Measurements from ENCODE around the gene PACRGL.
A peak's percentile ranks its signal among the peaks of the same experiment; 100 is the strongest.
"Not testable (repeated sequence)": the region's sequence is repeated elsewhere in the genome, so short reads cannot be mapped to it uniquely, and the experiment has no call there.

Gene PACRGL

DNA sequence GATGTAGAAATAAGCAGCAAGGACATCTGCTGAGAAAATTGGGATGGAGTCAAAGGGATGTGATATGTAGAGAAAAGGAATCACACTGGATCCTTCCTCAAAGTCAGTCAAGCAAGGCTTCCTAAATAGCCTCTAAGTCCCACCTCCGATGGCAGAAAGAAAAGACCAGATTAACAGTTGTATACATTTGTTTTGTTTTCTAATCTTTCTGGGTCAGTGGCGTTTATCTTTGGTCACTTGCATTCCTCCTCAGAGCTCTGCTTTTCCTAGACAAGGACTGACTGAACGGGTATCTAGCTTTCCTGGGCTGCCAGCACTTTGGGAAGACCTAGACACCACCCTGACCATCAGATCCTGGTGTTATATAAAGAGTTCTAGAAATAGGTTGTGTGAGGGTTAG is 23.2 kb downstream of the PACRGL start:
- DNase-seq (ENCODE audit: low read depth, low spot score): no peak

DNA sequence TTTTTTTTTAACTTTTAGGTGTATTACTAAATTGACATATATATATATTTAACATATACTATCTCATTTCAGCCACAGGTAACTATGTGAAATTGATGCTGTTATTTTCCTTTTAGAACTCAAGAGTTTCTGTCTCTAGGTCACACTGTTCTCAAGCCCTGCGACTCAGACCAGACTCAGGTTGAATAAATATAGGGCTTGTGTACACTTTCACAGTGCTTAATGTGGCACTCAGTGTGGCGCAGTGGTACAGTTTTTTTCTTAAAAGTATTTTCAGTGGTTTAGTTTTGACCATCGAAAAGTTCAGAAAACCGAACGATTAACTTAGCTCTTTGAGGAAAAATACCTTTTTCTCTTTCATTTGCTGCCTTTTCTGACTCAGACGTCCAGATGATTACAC is 24.7 kb downstream of the PACRGL start:
- no peak for DNase-seq (ENCODE audit: low read depth, low spot score)

DNA sequence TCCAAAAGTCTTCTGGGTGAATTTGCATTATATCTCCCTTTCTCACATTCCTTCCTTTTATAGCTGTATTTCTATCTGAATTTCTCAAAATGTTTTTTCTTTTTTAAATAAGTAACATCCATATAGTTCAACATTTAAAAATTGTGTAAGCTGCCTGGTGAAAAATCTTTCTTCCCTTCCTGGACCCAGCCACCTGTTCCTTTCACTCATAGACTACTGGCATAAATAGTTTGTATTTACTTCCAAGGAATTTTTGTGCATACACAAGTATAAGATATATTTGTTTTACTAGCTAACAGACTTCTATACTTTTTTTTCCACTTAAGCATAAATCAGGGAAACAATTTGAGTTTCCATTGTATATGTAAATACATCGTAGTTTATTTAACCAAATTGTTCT is 35.7 kb downstream of the PACRGL start:
- DNase-seq (ENCODE audit: low read depth, low spot score): no peak

DNA sequence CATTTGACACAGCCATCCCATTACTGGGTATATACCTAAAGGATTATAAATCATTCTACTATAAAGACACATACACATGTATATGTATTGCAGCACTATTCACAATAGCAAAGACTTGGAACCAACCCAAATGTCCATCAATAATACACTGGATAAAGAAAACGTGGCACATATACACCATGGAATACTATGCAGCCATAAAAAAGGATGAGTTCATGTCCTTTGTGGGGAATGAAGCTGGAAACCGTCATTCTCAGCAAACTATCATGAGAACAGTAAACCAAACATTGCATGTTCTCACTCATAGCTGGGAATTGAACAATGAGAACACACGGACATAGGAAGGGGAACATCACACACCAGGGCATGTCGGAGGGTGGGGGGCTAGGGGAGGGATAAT is 45.7 kb downstream of the PACRGL start:
- not testable (repeated sequence) for DNase-seq (ENCODE audit: low read depth, low spot score)

DNA sequence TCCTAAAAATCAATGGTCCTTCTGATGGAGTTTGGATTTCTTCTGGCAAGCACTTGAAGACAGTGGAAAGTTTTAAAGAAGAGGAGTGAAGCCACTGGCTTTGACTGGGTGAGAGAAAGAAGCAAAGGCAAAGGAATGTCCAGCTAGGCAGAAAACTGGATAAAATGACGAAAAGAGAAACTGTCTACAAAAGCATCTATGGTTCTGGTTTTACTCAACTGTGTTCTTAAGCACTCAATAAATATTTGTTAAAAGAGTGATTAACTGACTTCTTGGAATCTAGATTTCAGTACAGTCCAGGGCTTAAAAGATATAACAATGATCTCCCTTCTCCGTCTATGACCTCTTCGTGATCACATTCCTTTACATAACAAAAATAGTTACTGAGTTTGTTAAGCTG is 52.4 kb downstream of the PACRGL start:
- DNase-seq (ENCODE audit: low read depth, low spot score): no peak

DNA sequence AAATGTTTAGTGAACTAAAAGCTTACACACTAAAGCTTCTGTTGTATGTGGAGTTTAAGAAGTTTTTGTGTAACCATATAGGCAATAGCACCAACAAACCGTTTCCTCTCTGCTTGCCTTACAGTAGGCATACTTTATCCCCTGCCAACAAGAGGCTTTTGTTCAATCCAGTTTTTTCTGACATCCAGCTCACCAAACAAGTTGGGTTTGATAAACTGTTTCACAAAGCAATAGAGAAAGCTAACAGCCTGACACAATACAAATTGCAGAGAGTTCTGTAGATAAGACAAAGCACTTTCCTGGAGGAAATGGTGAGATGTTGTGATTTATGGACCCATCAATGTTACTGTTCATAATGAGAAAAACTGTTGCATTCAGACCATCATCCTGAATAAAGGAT is 53.8 kb downstream of the PACRGL start:
- DNase-seq (ENCODE audit: low read depth, low spot score): no peak

DNA sequence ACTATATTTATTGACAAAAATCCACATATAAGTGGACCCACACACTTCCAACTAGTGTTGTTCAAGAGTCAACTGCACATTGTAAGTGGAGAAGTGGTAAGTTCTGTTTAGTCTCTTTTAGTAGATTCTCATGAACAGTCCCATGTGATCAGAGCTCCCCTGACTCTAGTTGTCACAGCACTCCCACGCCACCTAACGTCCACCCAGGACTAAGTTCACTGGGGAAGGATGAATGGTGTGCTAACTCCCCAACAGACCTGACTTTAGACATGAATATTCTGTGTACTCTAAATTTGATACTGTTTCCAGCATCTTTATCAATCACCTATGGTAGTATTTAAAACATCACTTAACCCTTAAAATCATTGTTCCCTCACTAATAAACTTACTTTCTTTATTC is 59.8 kb downstream of the PACRGL start:
- no peak for DNase-seq (ENCODE audit: low read depth, low spot score)

DNA sequence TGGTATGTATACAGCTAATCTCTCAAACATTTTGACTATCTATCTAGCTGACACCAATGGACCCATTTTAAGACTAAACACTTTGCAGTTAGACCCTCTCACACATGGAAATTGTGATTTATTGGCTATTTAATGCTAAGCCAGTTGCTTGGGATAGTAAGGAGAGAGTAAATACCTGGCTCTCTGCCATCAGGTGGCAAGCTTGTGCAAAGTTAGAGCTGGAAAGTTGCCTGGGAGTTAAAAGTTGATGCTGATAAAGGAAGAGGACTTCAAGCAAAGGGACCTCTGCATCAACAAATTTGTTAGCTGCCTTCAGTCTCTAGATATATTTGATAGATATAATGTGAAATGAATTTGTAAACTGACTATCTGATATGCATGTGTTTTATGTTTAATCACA is 61.1 kb downstream of the PACRGL start:
- DNase-seq (ENCODE audit: low read depth, low spot score): no peak

DNA sequence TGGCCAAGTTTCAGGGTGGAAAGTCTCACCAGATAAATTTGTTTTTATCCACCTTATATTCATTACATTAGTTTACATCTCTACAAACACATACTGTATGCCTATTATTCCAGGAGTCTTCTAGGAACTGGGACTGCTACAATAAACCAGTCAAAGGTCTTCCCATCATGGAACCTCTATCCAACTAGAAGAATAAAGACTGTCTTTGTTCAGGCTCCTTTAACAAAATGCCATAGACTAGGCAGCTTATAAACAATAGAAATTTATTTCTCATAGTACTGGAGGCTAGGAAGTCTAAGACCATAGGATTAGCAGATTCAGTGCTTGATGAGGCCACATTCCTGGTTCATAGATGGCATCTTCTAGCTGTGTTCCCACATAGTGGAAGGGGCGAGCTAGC is 61.6 kb downstream of the PACRGL start:
- DNase-seq (ENCODE audit: low read depth, low spot score): no peak

DNA sequence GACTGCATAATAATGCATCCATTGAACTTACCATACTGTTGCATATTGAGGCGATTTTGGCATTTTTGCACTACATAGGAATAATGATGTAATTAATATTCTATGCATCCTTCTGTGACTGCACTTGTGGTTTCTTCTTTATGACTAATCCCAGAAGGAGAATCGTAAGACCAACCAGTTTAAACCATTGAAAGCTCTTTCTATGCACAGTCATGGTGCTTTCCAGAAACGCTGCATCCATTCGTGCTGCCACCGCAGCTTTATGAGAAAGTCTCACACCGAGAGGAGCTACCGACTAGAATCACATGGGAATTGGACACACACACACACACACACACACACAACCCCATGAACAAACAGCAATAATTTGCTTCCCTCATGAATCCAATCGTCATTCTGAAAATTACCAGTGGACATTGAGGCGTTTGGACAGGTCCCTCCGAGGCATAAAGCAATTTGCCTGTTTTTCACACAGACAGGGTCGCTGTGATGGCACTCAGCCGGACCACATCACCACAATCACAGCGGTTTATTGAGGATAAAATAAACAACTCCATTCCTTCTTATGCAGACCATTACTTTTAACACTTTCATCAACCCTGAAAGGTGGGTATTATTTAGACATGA is 64.2 kb downstream of the PACRGL start:
- DNase-seq (ENCODE audit: low read depth, low spot score): no peak

DNA sequence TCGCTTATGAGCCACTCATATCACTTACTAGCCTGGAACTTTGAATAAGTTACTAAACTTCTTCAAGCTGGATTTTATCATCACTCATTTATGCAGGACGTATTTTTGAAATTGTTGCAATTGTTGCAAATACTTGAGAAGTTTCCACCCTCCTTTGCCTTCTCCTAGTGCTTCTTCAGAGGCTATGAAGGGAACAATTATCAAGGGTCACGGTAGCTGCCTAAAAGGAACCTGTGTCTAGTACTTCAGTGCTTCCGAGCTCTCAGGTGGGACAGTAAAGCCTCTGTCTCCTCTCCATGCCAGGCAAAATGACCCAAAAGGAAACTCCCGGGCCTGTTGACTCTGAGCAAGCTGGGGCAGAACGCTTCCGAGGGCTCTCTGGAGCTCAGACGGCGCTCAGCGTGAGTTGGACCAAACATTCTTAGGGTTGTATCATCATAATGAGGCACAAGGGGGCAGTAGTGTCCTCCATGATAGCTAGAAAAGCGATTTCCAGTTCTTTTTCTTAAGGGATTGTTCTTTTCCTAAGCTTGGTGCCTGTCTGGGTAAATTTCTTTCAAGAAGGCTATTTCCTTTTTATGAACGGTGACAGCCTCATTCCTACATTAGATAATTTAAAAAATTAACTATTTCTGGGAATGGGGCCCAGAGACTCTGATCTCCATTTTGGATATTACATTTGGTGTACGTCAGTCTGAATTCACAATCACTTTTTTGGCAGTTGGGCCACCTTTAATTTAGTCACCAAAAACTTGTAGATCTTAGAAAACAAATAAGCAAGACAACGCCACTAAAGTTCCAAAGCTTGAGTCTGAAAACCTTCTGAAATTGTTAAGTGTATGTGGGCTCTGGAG is 73.1 kb downstream of the PACRGL start:
- DNase-seq (ENCODE audit: low read depth, low spot score): peak; percentile 40

DNA sequence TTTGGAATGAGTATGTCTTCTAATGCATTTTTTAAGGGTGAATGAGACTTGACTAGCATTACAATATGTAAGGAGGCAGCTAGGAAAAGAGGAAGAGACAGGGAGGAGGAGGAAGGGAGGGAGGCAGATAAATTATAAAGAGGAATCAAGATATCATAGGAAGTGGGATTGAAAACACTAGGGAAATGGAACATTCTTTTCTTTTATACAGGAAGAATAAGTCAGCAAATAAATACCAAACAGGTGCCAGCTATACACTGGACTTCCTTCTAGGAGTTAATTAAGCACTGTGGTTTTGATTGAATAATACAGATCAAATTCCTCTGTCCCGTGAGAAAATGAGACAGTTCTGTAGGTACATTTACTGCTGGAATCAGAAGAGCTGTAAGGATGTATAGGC is 78.6 kb downstream of the PACRGL start:
- DNase-seq (ENCODE audit: low read depth, low spot score): no peak

DNA sequence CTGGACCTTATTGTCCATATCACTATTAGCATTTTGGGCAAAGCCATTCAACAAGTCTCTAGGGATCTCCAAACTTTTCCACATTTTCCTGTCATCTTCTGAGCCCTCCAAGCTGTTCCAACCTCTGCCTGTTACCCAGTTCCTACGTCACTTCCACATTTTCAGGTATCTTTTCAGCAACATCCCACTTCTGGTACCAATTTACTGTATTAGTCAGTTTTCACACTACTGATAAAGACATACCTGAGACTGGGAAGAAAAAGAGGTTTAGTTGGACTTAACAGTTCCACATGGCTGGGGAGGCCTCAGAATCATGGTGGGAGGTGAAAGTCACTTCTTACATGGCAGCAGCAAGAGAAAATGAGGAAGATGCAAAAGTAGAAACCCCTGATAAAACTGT is 82.9 kb downstream of the PACRGL start:
- DNase-seq (ENCODE audit: low read depth, low spot score): not testable (repeated sequence)

DNA sequence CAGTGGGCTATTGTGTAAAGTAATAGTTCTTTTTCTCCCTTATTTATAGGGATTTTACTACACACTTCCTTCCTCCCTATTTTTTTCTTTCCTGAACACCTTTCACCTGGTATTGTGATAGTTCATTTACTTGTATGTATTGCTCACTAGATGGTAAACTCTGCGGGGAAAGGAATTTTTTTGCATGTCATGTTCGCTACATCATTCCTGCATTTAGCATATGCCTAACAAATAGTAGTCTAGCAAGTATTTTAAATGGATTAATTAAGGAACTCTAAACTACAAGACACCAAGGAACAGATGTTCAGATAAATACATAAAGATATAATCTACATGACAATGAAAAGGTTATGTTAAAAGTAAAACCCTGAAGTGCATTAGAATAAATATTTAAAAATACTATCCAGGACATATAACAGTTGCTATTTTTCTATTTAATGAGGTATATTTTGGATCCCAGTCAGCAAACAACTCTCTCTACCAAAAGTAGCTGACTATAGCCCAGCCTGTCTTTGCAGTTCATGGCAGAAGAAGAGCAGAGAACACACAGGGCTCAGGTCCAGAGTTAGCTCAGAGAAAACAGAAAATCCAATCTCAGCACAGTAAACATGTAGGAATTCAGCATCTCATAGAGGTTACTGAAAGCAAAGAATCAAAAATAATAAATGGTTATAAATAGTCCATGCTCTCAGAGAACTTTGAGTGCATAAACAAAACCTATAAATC is 87.8 kb downstream of the PACRGL start:
- no peak for DNase-seq (ENCODE audit: low read depth, low spot score)

Measured in smooth muscle cell of the brain vasculature (primary cell).